Motor neuron (in vitro differentiated cells): ENCODE measurements around the gene MARCHF9. TPM values are rescaled to one million over a fixed set of nuclear protein-coding genes. Genes with fewer than 3 reads are reported as not detected.
A peak's percentile ranks its signal among the peaks of the same experiment; 100 is the strongest.

ENCODE experiments used
- ATAC-seq, 8 experiments: fragments of 200-7000 bp; cut with Tn5 transposase; replicated peaks in 6 of 8; 2 replicates each; pipeline ENCODE4 v1.8.0; 2021; ENCODE audit warnings: mild to moderate bottlenecking in 8 of 8, moderate library complexity in 8 of 8
- H3K27ac ChIP-seq, 2 donors: fragments of 250-450 bp; sonication (Bioruptor Pico); 2 replicates each; pipeline ENCODE4 v1.9.0; 2021; ENCODE audit warnings: antibody characterized with exemption in 2 of 2, mild to moderate bottlenecking in 2 of 2, moderate library complexity in 1 of 2
- H3K4me1 ChIP-seq, 2 donors: fragments of 250-450 bp; sonication (Bioruptor Pico); replicated peaks in 1 of 2; 2 replicates each; pipeline ENCODE4 v1.6.1; 2021; ENCODE audit warnings: antibody characterized with exemption in 2 of 2, mild to moderate bottlenecking in 2 of 2, moderate library complexity in 1 of 2
- H3K4me3 ChIP-seq, 5 donors: fragments of 250-450 bp; sonication (Bioruptor Pico); 2 replicates each; pipeline ENCODE4 v1.9.0; 2021; ENCODE audit warnings: antibody characterized with exemption in 5 of 5, mild to moderate bottlenecking in 5 of 5, moderate library complexity in 4 of 5
- WGBS, 10 experiments: fragments of 450-650 bp; shearing (Covaris generic); methylation state at CpG; one replicate each; pipeline ENCODE4 v1.0.0; 2022; 5-methylcytosine and 5-hydroxymethylcytosine counted together
- in situ Hi-C, 9 experiments: fragments of 400-800 bp; cut with MboI; loops; one replicate each; pipeline ENCODE4 v1.15.0; 2021; ENCODE audit warnings: low sequenced_read_pairs in 9 of 9, low pct_unique_long_range_greater_than_20kb in 2 of 9; ENCODE audit not compliant: unreplicated experiment in 9 of 9
- total RNA-seq, 8 experiments: library from RNA; unstranded; fragments of 300-600 nt; gene quantifications; 2 replicates each; pipeline versions ENCODE4 v1.2.3 to v1.2.4, GENCODE V29; 2022

MARCHF9 gene
- total RNA-seq, 8 experiments from 2014 or later = 1.7 to 23.0 (median 17.0) TPM

- 0 to 79% (median 38%) methylated on average over 1 to 10 of the region's 21 CpGs; no CpG with 5 or more reads in 4 of the 10 experiments for WGBS, 10 experiments
- peaks cover 10% of the 10 kb centered on the region in 2 donors for H3K4me1 ChIP-seq
- H3K27ac ChIP-seq = peak overlapping the region; percentile 97
- in situ Hi-C loops = no loop called here
- H3K4me3 ChIP-seq = peak overlapping the region; percentile 81 to 97 (median 90)
- peak; percentile 61 to 67 (median 64) for ATAC-seq
Observed at GRCh38 chr12:57744194-57744776, 10.6 kb upstream of the MARCHF9 start.

GRCh38 chr12:57744777-57745484, 10.0 kb upstream of the MARCHF9 start, which contains the start of gene TSPAN31:
Gene TSPAN31 (plus strand): TSS chr12:57745039. CDS start chr12:57745155, 116 bp downstream.
- in situ Hi-C loops = no loop called here
- Histone ChIP-seq H3K27ac (peak within 1 kb of the TSS; percentile 97), H3K4me3 (peak within 1 kb of the TSS; percentile 81 to 97 (median 90)), H3K4me1 (peaks cover 7 to 10% of the 10 kb centered on the region in 2 donors)
- ATAC-seq = peak; percentile 86 to 95 (median 93)
- WGBS, 10 experiments = 0 to 6% (median 0%) methylated on average over 1 to 19 of the region's 29 CpGs; no CpG with 5 or more reads in 4 of the 10 experiments

GRCh38 chr12:57745485-57745881, 9.4 kb upstream of the MARCHF9 start:
- peak in 1 of 8 experiments; percentile 0 for ATAC-seq
- Histone ChIP-seq H3K4me3 (peak overlapping the region; percentile 81 to 97 (median 90)), H3K4me1 (peaks cover 7 to 10% of the 10 kb centered on the region in 2 donors), H3K27ac (peak overlapping the region; percentile 97)
- 0 to 80% (median 33%) methylated on average over 2 to 4 of the region's 8 CpGs; no CpG with 5 or more reads in 5 of the 10 experiments for WGBS, 10 experiments
- in situ Hi-C loops = no loop called here

- H3K4me1 ChIP-seq = peaks cover 11 to 15% of the 10 kb centered on the region in 2 donors
- no peak for ATAC-seq
- in situ Hi-C loops = no loop called here
- 65 to 100% (median 96%) methylated on average over 1 to 3 of the region's 3 CpGs; no CpG with 5 or more reads in 1 of the 10 experiments for WGBS, 10 experiments
- H3K4me3 ChIP-seq = peak overlapping the region in 4 of 5 donors; percentile 84 to 97 (median 90)
- H3K27ac ChIP-seq = no peak overlapping the region
Observed at GRCh38 chr12:57746025-57746424, 8.9 kb upstream of the MARCHF9 start.

GRCh38 chr12:57749061-57749460, 5.8 kb upstream of the MARCHF9 start:
- in situ Hi-C loops = no loop called here
- peaks cover 25 to 27% of the 10 kb centered on the region in 2 donors for H3K4me1 ChIP-seq
- H3K4me3 ChIP-seq = no peak overlapping the region
- no peak overlapping the region for H3K27ac ChIP-seq
- 90 to 100% (median 100%) methylated on average over 1 to 4 of the region's 5 CpGs; no CpG with 5 or more reads in 5 of the 10 experiments for WGBS, 10 experiments
- ATAC-seq = no peak

GRCh38 chr12:57750561-57751431, 4.1 kb upstream of the MARCHF9 start:
- Histone ChIP-seq H3K4me3 (peak overlapping the region; percentile 60 to 80 (median 69)), H3K27ac (peak overlapping the region; percentile 86 to 93), H3K4me1 (peaks cover 26 to 28% of the 10 kb centered on the region in 2 donors)
- ATAC-seq = no peak
- 40 to 100% (median 92%) methylated on average over 1 to 10 of the region's 15 CpGs; no CpG with 5 or more reads in 1 of the 10 experiments for WGBS, 10 experiments
- in situ Hi-C loops = no loop called here

- ATAC-seq = peak in 1 of 8 experiments; percentile 0
- H3K4me3 ChIP-seq = peak overlapping the region; percentile 60 to 80 (median 69)
- peak overlapping the region; percentile 86 to 93 for H3K27ac ChIP-seq
Observed at GRCh38 chr12:57751432-57751787, 3.5 kb upstream of the MARCHF9 start.

GRCh38 chr12:57751788-57752667, 2.9 kb upstream of the MARCHF9 start, which contains the start of gene CDK4:
Gene CDK4 (minus strand): TSS chr12:57752310. CDS start chr12:57751717, 593 bp downstream.
- peak; percentile 77 to 83 (median 80) for ATAC-seq
- H3K27ac ChIP-seq = peak within 1 kb of the TSS; percentile 86 to 93
- in situ Hi-C loops = no loop called here
- peak within 1 kb of the TSS; percentile 60 to 80 (median 69) for H3K4me3 ChIP-seq
- WGBS, 10 experiments = 0% methylated on average over 1 to 10 of the region's 58 CpGs; no CpG with 5 or more reads in 5 of the 10 experiments
- peaks cover 27% of the 10 kb centered on the region in 2 donors for H3K4me1 ChIP-seq

More at GRCh38 chr12:57751432-57751787, 3.5 kb upstream of the MARCHF9 start:
- in situ Hi-C loops = no loop called here
- WGBS, 10 experiments = 0 to 15% (median 3%) methylated on average over 1 to 5 of the region's 8 CpGs; no CpG with 5 or more reads in 4 of the 10 experiments
- H3K4me1 ChIP-seq = peaks cover 25% of the 10 kb centered on the region in 2 donors

GRCh38 chr12:57752668-57753000, 2.3 kb upstream of the MARCHF9 start:
- H3K4me1 ChIP-seq = peaks cover 27% of the 10 kb centered on the region in 2 donors
- 0 to 40% (median 1%) methylated on average over 1 to 5 of the region's 5 CpGs; no CpG with 5 or more reads in 2 of the 10 experiments for WGBS, 10 experiments
- H3K4me3 ChIP-seq = peak overlapping the region in 4 of 5 donors; percentile 9 to 22 (median 14)
- H3K27ac ChIP-seq = peak overlapping the region in 1 of 2 donors; percentile 48
- in situ Hi-C loops = no loop called here
- no peak for ATAC-seq

- in situ Hi-C loops = no loop called here
- 0 to 43% (median 0%) methylated on average over 1 of the region's 1 CpG; no CpG with 5 or more reads in 3 of the 10 experiments for WGBS, 10 experiments
- ATAC-seq = no peak
- no peak overlapping the region for H3K27ac ChIP-seq
- peaks cover 27% of the 10 kb centered on the region in 2 donors for H3K4me1 ChIP-seq
- H3K4me3 ChIP-seq = peak overlapping the region in 4 of 5 donors; percentile 84 to 98 (median 88)
Observed at GRCh38 chr12:57753756-57754337, 1.1 kb upstream of the MARCHF9 start.

GRCh38 chr12:57755194-57755453, 221 bp downstream of the MARCHF9 start:
- peaks cover 27% of the 10 kb centered on the region in 2 donors for H3K4me1 ChIP-seq
- H3K27ac ChIP-seq = peak overlapping the region; percentile 77 to 87
- peak overlapping the region; percentile 84 to 98 (median 89) for H3K4me3 ChIP-seq
- in situ Hi-C loops = no loop called here
- ATAC-seq = peak in 1 of 8 experiments; percentile 0
- WGBS, 10 experiments = no CpG with 5 or more reads among the region's 34 CpGs
